Measurements from ENCODE around the gene ALG14. TPM values are rescaled to one million over a fixed set of nuclear protein-coding genes. Genes with fewer than 3 reads are reported as not detected.
A peak's percentile ranks its signal among the peaks of the same experiment; 100 is the strongest.

Gene ALG14
- total RNA-seq, 1 donor from 2014 or later = 4.6 TPM

- ATAC-seq (peak; percentile 67 to 83), DNase-seq (no peak)
- Histone ChIP-seq H3K4me3 (no peak overlapping the region), H3K9me3 (no peaks in the 10 kb centered on the region), H3K27me3 (ENCODE audit: low read depth) (no peaks in the 10 kb centered on the region), H3K36me3 (no peaks in the 10 kb centered on the region), H3K4me1 (peaks cover 40% of the 10 kb centered on the region), H3K27ac (peak overlapping the region; percentile 18)
- intact Hi-C loops (cut with DNase I) = no loop called here
- TF ChIP-seq CTCF (IDR thresholded peaks at IDR 0.05) = no peak
Observed at GRCh38 chr1:95018602-95019369, 54.0 kb downstream of the ALG14 start.

- intact Hi-C loops (cut with DNase I) = no loop called here
- no peak for DNase-seq
Observed at GRCh38 chr1:95017775-95018174, 55.0 kb downstream of the ALG14 start.

GRCh38 chr1:95015076-95015475 lies 57.7 kb downstream of the ALG14 start:
- H3K4me1 ChIP-seq = peaks cover 15% of the 10 kb centered on the region
- H3K36me3 ChIP-seq = no peaks in the 10 kb centered on the region
- no peak for DNase-seq
- no peak overlapping the region for H3K27ac ChIP-seq
- intact Hi-C loops (cut with DNase I) = no loop called here
- H3K4me3 ChIP-seq = no peak overlapping the region
- no peak for ATAC-seq
- no peak for TF ChIP-seq CTCF (IDR thresholded peaks at IDR 0.05)
- H3K9me3 ChIP-seq = no peaks in the 10 kb centered on the region
- H3K27me3 ChIP-seq (ENCODE audit: low read depth) = no peaks in the 10 kb centered on the region

More at GRCh38 chr1:95017775-95018174, 55.0 kb downstream of the ALG14 start:
- Histone ChIP-seq H3K27me3 (ENCODE audit: low read depth) (no peaks in the 10 kb centered on the region), H3K9me3 (no peaks in the 10 kb centered on the region), H3K36me3 (no peaks in the 10 kb centered on the region), H3K4me1 (peaks cover 34% of the 10 kb centered on the region), H3K4me3 (no peak overlapping the region), H3K27ac (no peak overlapping the region)
- no peak for ATAC-seq
- TF ChIP-seq CTCF (IDR thresholded peaks at IDR 0.05) = no peak

GRCh38 chr1:95013950-95014574 lies 58.7 kb downstream of the ALG14 start:
- no peaks in the 10 kb centered on the region for H3K9me3 ChIP-seq
- H3K4me3 ChIP-seq = no peak overlapping the region
- DNase-seq (no peak), ATAC-seq (peak; percentile 35 to 76)
- no peaks in the 10 kb centered on the region for H3K27me3 ChIP-seq (ENCODE audit: low read depth)
- peaks cover 12% of the 10 kb centered on the region for H3K4me1 ChIP-seq
- H3K36me3 ChIP-seq = no peaks in the 10 kb centered on the region
- intact Hi-C loops (cut with DNase I) = no loop called here
- TF ChIP-seq CTCF (IDR thresholded peaks at IDR 0.05) = no peak
- H3K27ac ChIP-seq = peak overlapping the region; percentile 28

GRCh38 chr1:95012389-95012788 lies 60.4 kb downstream of the ALG14 start:
- intact Hi-C loops (cut with DNase I) = no loop called here
- Histone ChIP-seq H3K27me3 (ENCODE audit: low read depth) (no peaks in the 10 kb centered on the region), H3K9me3 (no peaks in the 10 kb centered on the region), H3K4me1 (peaks cover 8% of the 10 kb centered on the region), H3K27ac (no peak overlapping the region), H3K36me3 (no peaks in the 10 kb centered on the region), H3K4me3 (no peak overlapping the region)
- DNase-seq = no peak
- TF ChIP-seq CTCF (IDR thresholded peaks at IDR 0.05) = no peak
- ATAC-seq = no peak
